HPDE6-E6E7 (cell line): ENCODE measurements around the gene XCL2.
"Not testable (repeated sequence)": the region's sequence is repeated elsewhere in the genome, so short reads cannot be mapped to it uniquely, and the experiment has no call there.

Source experiments
- DNase-seq: peaks from one replicate; pipeline ENCODE4 v3.0.0; 2011; ENCODE audit warnings: missing footprints; ENCODE audit errors: extremely low spot score

The XCL2 gene, protein sequence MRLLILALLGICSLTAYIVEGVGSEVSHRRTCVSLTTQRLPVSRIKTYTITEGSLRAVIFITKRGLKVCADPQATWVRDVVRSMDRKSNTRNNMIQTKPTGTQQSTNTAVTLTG

DNA sequence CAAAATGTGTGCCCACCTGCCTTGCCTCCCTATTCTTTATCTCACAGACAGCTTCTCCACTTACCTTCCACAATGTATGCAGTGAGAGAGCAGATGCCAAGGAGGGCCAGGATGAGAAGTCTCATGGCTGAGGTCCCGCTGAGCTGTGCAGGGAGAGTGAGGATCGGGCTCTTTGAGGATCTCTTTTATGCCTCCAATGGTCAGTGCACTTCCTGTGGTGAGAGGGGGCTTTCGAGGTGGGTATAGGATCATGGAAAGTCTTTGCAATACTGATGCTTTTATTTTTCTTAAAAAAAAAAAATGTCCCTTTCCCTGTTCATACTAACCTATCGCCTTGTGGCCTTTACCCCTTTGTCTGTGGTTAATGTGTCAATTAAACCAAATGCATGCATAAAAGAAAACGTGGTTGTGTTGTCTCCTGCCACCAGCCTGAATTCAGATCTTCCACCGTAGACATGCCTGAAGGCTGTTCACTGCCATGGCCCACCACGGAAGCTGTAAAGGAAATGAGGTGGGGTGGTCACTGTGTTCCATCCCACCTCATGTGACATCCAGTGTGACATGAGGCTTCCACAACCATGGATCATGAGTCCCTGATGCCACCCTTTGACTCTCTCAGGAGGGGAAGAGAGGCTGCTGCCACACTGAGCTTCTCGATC, at the start of gene XCL2:
Gene XCL2, minus strand, starts transcription at position 158 of the 659 bp plus-strand sequence. Its CDS starts 33 bp downstream, at position 125.
- DNase-seq = not testable (repeated sequence)

DNA sequence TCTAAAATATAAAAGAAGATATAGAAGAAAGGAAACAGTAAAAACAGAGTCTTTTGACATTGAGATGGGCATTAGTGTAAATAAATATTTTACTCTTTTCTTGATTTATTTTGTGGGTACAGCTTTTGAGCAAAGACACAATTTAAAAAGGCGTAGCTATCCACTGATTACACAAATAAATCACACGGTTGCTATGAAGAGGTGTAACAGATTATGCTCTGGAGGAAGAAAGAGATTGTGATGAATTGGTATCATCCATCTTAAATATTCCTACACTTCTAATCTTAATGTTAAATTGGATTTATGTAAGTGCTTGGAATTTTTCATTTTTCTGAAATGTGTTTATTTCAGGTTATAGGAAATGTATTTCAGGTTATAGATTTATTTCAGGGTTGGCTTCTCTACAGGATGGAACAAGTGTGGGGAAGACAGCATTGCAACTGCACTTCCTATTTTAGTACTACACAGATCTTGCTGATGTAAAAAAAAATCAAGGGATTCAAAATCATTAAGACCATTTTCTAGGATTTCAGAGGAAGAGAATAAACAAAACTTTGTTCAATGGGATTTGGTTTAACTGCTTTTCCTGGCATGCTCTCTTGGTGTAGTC, 47.9 kb upstream of the XCL2 start:
- no peak for DNase-seq

DNA sequence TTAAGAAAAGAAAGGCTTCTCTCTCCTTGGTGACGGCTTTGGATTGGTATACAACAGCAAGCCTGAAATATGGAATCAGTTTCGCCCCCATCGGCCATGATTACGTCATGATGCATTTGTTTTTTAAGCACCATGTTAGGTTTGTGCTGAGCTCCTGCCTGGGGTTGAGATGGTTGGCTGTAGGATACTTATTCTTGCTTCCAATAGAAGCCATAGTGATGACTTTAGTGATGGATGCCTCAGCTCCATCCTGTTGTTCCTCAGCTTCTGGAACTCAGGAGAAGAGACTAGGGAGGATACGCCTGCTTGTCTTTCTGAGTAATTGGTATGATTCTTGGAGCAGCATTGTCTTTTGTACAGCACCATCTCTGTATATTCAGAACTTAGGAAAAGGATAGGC, 47.3 kb upstream of the XCL2 start:
- DNase-seq = no peak

DNA sequence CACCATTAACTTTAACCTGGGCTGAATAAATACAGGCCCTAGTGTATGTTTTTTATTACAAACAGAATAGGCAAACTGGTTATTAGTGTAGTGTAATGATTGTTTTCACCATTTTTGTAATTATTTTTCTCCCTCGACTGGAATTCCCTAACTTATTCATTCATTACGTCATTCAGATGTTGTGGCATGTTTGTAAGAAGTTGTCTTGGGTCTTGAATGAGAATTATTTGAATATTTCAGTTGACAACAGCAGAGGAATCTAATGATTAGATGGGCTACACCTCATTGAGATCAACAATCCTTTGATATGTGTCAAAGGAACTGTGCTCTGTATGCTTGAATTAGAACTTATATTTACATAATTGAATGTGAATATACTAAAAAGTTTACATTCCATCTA, 45.4 kb upstream of the XCL2 start:
- DNase-seq = no peak

DNA sequence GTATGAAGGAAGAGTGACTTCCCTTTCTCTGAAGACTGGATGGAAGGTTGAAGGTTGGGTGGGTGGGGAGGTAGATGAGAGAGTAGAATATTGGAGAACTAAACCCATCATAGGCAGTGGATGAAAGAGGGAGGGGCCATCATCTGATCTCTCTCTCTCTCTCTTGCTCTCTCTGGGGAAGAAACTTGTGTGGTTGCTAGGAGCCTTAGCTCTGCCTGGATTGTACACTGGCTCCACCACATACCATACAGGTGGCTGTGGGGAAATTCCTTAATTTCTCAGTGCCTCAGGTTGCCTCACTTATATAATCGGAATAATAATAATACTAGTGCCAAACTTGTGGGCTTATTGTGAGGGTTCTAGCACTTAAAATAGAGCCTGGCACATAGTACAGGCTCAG, 42.1 kb upstream of the XCL2 start:
- no peak for DNase-seq

DNA sequence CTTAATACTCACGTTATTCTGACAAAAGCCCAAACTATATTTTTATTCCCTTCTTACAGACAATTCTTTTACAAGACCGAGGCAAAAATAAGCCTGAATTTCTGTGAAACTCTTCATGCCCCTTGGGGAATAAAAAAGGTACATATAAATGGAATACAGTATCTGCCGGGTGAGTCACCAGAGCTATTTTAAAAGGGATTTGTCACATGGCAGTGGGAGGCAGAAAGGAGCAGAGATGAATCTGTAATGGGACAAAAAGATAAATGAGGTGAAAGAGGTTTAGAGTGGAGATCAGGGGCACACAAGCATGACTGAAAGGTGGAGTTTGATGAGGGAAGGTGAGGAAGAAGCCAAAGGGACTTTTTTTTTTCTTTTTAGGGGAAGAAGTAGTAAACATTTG, 41.4 kb upstream of the XCL2 start:
- no peak for DNase-seq

DNA sequence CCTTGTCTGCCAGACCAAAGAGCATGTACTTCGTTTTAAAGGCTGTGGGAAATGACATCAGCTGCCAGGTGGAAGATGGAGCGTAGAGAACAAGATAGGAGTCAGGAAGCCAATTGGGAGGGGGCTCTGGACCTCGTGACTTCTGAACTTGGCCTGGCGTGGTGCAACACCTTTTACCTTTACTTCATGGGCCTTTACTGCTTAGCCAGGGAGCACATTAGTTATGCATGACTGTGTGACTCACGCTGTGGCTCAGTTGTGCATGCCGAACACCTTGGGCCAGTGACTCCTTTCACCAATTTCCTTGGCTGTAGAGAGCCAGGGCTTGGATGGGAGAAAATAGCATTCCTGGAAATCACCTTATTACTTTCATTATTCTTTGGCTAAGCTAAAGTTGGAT, 39.8 kb upstream of the XCL2 start:
- DNase-seq = no peak

DNA sequence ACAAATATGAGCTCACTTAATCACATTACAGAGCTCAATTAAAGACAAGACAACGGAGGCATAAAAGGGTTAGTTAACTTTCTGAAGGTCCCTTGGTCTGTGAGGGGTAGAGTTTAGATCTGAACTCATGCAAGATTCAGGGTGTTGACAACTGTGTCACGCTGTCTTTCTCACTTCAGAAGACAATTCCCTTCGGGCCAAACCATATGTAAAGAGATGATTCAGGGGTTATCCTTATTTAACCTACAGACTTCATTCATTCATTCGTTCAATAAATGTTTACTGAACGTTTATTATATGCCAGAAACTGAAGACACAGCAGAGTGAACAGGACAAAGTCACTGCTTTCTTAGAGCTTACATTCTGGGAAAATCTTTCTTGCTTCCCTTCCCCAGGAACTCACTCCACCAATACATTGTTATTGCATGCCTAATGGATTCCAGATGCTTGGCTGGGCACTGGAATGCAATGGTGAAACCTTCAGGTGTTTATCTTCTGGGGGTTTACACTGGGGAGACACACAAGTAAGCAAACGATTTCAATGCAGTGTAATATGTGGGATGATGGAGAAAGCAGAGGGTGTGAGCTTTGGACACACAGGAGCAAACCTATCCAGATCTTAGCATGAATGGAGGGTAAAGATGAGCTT, 39.0 kb upstream of the XCL2 start:
- no peak for DNase-seq

DNA sequence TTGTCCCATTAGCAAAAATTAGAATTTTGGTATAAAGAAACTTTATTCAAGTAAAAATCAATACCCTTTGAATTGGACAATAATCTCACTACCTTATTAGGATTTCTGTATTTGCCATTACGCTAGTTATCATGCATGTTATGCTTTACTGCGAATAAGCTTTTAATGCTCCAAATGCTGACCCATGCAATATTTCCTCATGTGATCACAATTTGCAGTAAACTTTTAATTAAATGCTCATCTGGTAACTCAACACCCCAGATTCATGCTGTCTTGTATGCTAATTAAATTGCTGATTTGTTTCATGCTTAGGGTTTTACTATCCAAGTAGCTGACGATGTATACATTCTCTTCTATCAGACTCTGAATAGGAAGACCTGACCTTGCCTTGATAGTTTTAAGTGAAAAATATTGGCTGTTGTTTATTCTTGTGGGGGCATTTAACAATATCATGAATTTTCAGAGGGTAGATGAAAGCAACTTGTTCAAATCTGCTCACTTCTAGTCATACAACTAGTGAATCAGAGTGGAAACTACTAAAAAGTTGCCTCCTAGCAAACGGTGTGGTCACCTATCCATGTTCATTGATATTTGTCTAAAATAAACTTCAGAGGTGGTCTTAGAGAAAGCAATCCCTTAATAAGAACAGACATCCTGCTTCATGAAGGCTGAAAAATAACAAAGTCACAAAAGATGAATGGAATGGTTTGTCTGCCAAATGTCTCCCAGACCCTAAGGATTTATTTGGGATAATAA, 38.2 kb upstream of the XCL2 start:
- no peak for DNase-seq

DNA sequence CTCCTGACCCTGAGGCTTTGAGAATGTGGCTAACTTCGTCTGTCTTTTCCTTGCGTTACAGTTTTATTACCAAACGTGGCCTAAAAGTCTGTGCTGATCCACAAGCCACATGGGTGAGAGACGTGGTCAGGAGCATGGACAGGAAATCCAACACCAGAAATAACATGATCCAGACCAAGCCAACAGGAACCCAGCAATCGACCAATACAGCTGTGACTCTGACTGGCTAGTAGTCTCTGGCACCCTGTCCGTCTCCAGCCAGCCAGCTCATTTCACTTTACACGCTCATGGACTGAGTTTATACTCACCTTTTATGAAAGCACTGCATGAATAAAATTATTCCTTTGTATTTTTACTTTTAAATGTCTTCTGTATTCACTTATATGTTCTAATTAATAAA, 37.2 kb upstream of the XCL2 start:
- not testable (repeated sequence) for DNase-seq

DNA sequence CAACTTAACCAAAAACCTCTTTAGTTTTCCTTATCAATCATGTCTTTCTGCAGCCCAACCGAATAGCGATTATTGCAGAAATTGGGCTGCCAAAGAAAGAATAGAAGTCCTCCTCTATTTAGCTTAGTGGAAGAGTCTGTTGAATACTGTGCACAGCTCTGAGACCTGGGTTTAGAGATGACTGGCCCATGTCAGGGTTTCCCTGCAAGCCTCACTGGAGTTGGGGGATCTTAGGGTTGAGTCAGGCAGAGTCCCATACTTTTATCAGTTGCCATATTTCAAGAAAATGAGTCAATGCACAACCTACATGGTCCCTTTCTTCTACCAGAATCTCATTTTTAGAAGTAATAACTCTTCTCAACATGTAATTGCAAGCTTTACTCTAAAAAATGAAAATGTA, 36.5 kb upstream of the XCL2 start:
- not testable (repeated sequence) for DNase-seq

DNA sequence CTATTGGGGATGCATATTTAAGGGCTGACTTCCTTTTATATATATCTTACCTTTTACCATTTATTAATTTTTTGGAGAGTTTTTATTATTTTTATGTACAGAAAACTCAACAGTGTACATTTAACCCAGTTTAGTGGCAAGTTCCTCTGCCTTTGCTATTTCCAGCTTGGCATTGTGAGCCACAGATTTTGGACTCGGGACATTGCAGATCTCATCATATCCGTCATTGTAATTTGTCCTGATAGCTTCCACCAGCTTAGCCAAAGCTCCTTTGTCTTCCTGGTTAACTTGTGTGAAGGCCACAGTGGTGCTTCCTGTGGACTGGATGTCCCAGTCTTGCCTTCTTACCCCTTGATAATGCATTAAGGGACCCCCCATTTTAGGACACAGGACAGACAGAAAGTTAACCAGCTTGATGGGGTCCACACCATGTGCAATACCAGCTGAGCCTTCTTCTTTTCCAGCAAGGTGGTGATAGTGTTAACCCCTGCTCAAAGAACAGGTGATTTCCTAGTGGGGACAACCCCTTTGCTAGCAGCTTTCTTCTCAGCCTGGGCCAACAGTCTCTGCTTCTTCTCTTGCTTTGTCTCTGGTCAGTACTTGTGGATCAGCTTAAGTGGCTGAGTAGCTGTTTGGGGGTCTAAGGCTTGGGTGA, 34.9 kb upstream of the XCL2 start:
- DNase-seq = not testable (repeated sequence)

DNA sequence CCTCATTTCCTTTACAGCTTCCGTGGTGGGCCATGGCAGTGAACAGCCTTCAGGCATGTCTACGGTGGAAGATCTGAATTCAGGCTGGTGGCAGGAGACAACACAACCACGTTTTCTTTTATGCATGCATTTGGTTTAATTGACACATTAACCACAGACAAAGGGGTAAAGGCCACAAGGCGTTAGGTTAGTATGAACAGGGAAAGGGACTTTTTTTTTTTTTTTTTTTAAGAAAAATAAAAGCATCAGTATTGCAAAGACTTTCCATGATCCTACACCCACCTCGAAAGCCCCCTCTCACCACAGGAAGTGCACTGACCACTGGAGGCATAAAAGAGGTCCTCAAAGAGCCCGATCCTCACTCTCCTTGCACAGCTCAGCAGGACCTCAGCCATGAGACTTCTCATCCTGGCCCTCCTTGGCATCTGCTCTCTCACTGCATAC, 32.5 kb upstream of the XCL2 start, which contains the start of gene XCL1:
Gene XCL1, plus strand, starts transcription at position 361 of the 444 bp plus-strand sequence. Its CDS starts 33 bp downstream, at position 394.
- DNase-seq = not testable (repeated sequence)

DNA sequence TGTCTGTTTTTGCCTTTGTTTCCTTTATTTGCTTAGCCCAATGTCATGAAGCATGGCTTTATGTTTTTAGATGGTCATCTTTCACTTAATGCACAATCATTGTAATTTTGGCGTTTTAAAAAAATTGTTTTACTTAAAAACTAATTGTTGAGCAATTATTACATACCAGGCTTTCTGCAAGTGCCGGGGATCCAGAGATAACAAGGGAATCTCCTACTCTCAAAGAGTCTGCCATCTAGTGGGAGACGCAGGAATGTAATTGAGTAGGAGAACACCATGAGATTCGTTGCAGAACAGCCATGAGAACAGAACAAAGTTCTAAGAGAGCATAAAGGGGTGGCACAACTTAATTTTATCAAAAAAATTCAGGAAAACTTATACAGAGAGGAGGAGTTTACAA, 30.4 kb upstream of the XCL2 start:
- not testable (repeated sequence) for DNase-seq

DNA sequence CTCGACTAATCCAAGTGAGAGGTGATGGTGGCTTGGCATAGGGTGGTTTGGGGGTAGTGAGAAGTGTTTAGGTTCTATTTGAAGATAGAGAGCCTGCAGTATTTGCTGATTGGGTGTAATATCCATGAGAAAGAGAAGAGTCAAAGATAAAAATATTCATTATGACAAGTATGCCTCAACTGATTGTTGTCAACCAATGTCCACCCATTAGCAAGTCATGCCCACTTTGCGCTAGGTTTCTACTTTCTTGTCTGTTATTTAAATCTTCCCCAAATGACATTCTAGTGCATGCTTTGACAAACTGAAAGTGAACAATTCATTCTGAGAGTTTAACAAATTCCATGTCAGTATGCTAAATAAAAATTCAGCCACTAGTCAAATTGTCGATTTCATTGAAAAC, 28.8 kb upstream of the XCL2 start:
- no peak for DNase-seq

DNA sequence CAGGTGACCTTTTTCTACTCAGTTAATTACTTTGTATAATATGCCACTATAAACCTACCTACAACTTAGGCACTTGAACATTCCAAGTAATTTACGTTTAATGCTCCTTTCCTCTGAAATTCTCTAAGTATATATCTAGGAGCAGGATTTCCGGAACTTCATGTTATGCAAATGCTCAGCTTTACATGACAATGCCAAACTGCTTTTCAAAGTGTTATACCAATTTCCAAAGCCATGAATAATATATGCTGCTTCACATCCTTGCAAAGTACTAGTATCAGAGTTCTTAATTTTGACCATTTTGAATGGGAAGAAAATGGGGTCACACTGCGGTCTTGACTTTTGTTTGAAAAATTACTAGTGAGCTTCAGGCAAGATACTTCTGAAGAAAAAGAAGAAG, 26.9 kb upstream of the XCL2 start:
- DNase-seq = no peak

DNA sequence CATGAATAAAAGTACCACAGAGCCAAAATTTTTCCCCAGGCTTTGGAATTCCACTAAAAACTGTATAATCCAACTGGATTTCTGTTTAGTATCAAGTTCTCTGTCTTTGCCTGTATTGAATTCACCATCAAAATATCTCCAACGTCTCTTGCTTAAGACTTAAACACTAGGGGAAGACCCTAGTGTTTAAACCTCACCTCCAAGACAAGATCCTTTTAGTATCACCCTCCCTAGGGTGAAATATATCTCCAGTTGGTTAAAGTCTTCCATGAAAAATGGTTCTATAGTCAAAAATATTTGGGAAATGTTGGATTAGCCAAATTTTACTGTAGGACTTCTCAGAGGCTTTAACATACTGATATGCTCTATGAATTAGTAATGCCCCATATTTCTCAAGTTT, 24.5 kb upstream of the XCL2 start:
- no peak for DNase-seq

DNA sequence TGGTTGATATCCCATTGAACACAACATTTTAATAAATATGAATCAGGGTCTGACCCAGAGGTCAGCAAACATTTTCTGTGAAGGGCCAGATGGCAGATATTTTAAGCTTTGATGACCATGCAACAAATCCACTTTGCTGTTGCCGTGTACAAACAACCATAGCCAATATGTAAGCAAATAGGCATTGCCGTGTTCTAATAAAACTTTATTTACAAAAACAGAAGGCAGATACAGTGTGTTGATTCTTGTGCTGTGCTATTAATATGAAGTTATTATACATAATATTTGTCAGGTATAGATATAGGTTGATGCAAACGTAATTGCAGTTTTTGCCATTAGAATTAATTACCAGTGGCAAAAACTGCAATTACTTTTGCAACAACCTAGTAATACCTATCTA, 23.8 kb upstream of the XCL2 start:
- DNase-seq = no peak

DNA sequence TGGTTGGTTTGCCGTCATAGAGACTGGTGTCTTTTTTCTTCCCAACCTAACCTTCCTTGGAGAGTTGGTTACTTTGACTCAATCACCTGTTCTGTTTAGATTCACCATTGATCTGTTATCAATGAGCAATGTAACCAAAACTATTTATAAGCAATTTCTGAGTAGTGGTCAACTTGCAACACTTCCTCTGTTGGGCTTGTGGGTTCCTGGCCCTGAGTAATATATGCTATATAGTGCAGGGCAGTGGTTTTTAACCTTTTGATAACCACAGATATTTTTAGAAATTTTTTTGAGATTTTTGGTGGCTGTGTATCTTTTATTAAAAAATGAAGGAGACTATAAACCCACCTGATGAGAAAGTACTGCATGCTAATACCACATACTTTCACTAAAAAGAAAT, 23.2 kb upstream of the XCL2 start:
- no peak for DNase-seq

DNA sequence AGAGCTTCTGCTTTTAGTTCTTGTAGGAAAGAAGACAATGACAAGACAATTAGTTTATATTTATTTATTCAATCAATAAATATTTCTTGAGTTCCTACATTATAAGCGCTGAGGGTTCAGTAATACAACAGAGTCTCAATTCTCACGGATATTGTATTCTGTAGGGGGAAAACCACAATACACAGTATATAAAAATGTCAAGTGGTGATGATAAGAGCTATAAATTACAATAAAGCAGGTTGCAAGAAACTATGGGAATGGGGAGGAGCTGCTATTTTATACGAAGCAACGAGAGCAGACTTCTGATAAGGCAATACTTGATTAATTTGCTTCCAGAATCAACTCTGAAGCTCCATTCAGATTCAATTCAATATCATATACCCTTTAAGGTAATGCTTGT, 22.0 kb upstream of the XCL2 start:
- DNase-seq = no peak

DNA sequence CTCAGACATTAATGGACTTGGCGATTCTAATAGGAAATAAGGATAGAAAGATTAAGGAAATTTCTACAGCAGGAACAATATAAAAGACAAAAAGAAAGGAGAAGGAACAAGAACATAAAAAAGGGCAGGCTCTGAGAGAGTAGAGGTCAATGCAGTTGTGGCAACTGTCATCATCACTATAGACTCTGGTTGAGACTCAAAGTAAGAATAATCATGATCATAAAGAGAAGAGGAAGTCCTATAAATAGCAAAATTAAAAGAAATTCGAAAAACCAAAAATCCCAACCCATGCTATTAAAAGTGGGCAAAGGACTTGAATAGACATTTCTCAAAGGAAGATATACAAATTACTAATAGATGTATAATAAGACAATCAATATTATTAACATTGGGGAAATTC, 18.2 kb upstream of the XCL2 start:
- DNase-seq = no peak

DNA sequence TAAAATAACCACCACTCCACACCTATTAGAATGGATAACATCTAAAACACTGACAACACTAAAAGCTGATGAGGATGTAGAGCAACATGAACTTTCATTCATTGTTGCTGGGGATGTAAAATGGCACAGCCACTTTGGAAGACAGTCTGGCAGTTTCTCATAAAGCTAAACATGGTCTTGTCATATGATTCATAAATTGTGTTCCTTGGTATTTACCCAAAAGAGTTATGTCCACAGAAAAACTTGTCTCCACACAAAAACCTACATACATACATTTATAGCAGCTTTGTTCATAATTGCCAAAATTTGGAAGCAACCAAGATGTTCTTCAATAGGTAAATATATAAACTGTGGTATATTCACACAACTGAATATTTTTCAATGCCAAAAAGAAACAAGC, 16.6 kb upstream of the XCL2 start:
- no peak for DNase-seq
